ENCODE measurements around the gene HLX. TPM values are rescaled to one million over a fixed set of nuclear protein-coding genes. Genes with fewer than 3 reads are reported as not detected.

HLX gene
- polyA plus RNA-seq, 3 donors, result 17.1 to 44.0 (median 17.6) TPM

GRCh38 chr1:220917535-220918209 is 38.4 kb downstream of the HLX start:
- Mint-ChIP-seq H3K27ac (no peak overlapping the region), H3K9me3 (peaks cover 0 to 3% (median 0%) of the 10 kb centered on the region in 7 donors), H3K27me3 (ENCODE audit: low read depth in 3 of 3) (peaks cover 2 to 7% (median 6%) of the 10 kb centered on the region in 3 donors), H3K4me1 (peaks cover 28% of the 10 kb centered on the region), H3K4me3 (peak overlapping the region in 1 of 2 donors; percentile 11), H3K36me3 (peaks cover 0 to 3% of the 10 kb centered on the region in 2 donors)
- H3K36me3 ChIP-seq (replicated peaks in 1 of 2; ENCODE audit: control insufficient read depth in 1 of 2, insufficient read depth in 2 of 2, low read length in 2 of 2), result no peaks in the 10 kb centered on the region
- TF ChIP-seq CTCF (IDR thresholded peaks at IDR 0.05), result no peak
- intact Hi-C loops (cut with micrococcal nuclease), result no loop called here
- H4K20me1 ChIP-seq (ENCODE audit: insufficient read depth, low read length), result no peaks in the 10 kb centered on the region
- no peak overlapping the region for H3K4me2 ChIP-seq (replicated peaks; ENCODE audit: extremely low read depth, low read length, poor library complexity, severe bottlenecking)
- no peak overlapping the region for H3K4me3 ChIP-seq (replicated peaks in 1 of 3; ENCODE audit: low read depth in 2 of 3, low read length in 3 of 3)
- H3K27ac ChIP-seq (ENCODE audit: low read depth in 1 of 2, low read length in 2 of 2), result no peak overlapping the region
- no peak for DNase-seq
- peaks cover 0 to 5% of the 10 kb centered on the region in 2 donors for H3K27me3 ChIP-seq (ENCODE audit: control insufficient read depth in 2 of 2, insufficient read depth in 2 of 2, low read length in 2 of 2)
- H3K4me1 ChIP-seq (ENCODE audit: control insufficient read depth in 1 of 2, insufficient read depth in 2 of 2, low read length in 2 of 2), result peaks cover 19 to 28% of the 10 kb centered on the region in 2 donors
- no peaks in the 10 kb centered on the region for H3K9me3 ChIP-seq (replicated peaks in 1 of 2; ENCODE audit: control insufficient read depth in 1 of 2, insufficient read depth in 1 of 2, low read length in 2 of 2)
- no peak overlapping the region for H3K9ac ChIP-seq (ENCODE audit: insufficient read depth, low read length, poor library complexity, severe bottlenecking)
- no peak overlapping the region for H2AFZ ChIP-seq (ENCODE audit: insufficient read depth, low read depth, low read length, poor library complexity, severe bottlenecking)
- no peaks in the 10 kb centered on the region for H3K79me2 ChIP-seq (ENCODE audit: insufficient read depth, low read length)
- no CpG with 5 or more reads among the region's 2 CpGs for WGBS (ENCODE audit: insufficient coverage)

- TF ChIP-seq CTCF (IDR thresholded peaks at IDR 0.05), result no peak
- H3K4me3 Mint-ChIP-seq, result no peak overlapping the region
- intact Hi-C loops (cut with micrococcal nuclease), result no loop called here
- H3K27ac Mint-ChIP-seq, result no peak overlapping the region
- H4K20me1 ChIP-seq (ENCODE audit: insufficient read depth, low read length), result no peaks in the 10 kb centered on the region
- peaks cover 19 to 28% of the 10 kb centered on the region in 2 donors for H3K4me1 ChIP-seq (ENCODE audit: control insufficient read depth in 1 of 2, insufficient read depth in 2 of 2, low read length in 2 of 2)
- peaks cover 0 to 3% (median 0%) of the 10 kb centered on the region in 7 donors for H3K9me3 Mint-ChIP-seq
- H2AFZ ChIP-seq (ENCODE audit: insufficient read depth, low read depth, low read length, poor library complexity, severe bottlenecking), result no peak overlapping the region
- peaks cover 0 to 5% of the 10 kb centered on the region in 2 donors for H3K27me3 ChIP-seq (ENCODE audit: control insufficient read depth in 2 of 2, insufficient read depth in 2 of 2, low read length in 2 of 2)
- H3K4me1 Mint-ChIP-seq, result peaks cover 28% of the 10 kb centered on the region
- H3K4me2 ChIP-seq (replicated peaks; ENCODE audit: extremely low read depth, low read length, poor library complexity, severe bottlenecking), result no peak overlapping the region
- no peaks in the 10 kb centered on the region for H3K36me3 ChIP-seq (replicated peaks in 1 of 2; ENCODE audit: control insufficient read depth in 1 of 2, insufficient read depth in 2 of 2, low read length in 2 of 2)
- no peak for DNase-seq
- peaks cover 2 to 7% (median 6%) of the 10 kb centered on the region in 3 donors for H3K27me3 Mint-ChIP-seq (ENCODE audit: low read depth in 3 of 3)
- no peak overlapping the region for H3K9ac ChIP-seq (ENCODE audit: insufficient read depth, low read length, poor library complexity, severe bottlenecking)
- no peak overlapping the region for H3K4me3 ChIP-seq (replicated peaks in 1 of 3; ENCODE audit: low read depth in 2 of 3, low read length in 3 of 3)
- no peaks in the 10 kb centered on the region for H3K9me3 ChIP-seq (replicated peaks in 1 of 2; ENCODE audit: control insufficient read depth in 1 of 2, insufficient read depth in 1 of 2, low read length in 2 of 2)
- no CpG with 5 or more reads among the region's 1 CpG for whole genome bisulfite sequencing (ENCODE audit: insufficient coverage)
- no peaks in the 10 kb centered on the region for H3K79me2 ChIP-seq (ENCODE audit: insufficient read depth, low read length)
- peaks cover 0 to 3% of the 10 kb centered on the region in 2 donors for H3K36me3 Mint-ChIP-seq
- no peak overlapping the region for H3K27ac ChIP-seq (ENCODE audit: low read depth in 1 of 2, low read length in 2 of 2)
Measured at GRCh38 chr1:220918285-220918951, 39.2 kb downstream of the HLX start.

Data from CD14-positive monocyte (primary cell).